Measurements from ENCODE around the gene NUDT17. TPM values are rescaled to one million over a fixed set of nuclear protein-coding genes. Genes with fewer than 3 reads are reported as not detected.

NUDT17 gene
- total and polyA plus RNA-seq, 2 of the 8 experiments (the other 6 are each of a cell fraction or from before 2014, with no cell fraction given): 2.7 to 4.1 TPM

- no peaks in the 10 kb centered on the region; a peak in 1 of 8 replicates for H3K36me3 ChIP-seq (ENCODE audit: control insufficient read depth in 2 of 4, insufficient read depth in 4 of 4, low read length in 3 of 4)
- H4K8ac ChIP-seq (ENCODE audit: extremely low read depth, insufficient read depth, low read length): no peak overlapping the region
- no peak overlapping the region for H3K14ac ChIP-seq (ENCODE audit: insufficient read length)
- 92% methylated on average over 1 of the region's 1 CpG; no CpG with 5 or more reads in 1 of the 2 experiments for WGBS, 2 experiments (ENCODE audit: extremely low coverage in 1 of 2, insufficient coverage in 1 of 2, insufficient read length in 1 of 2, insufficient replicate concordance in 2 of 2, low coverage in 1 of 2, low lambda C conversion rate in 2 of 2, missing lambda C conversion rate in 1 of 2)
- H3K9me3 ChIP-seq (ENCODE audit: insufficient read depth in 2 of 2, low read depth in 1 of 2, low read length in 1 of 2): peaks cover 4% of the 10 kb centered on the region in 2 experiments; a peak in 1 of 4 replicates
- no peak overlapping the region for H3K4me2 ChIP-seq (ENCODE audit: insufficient read depth in 1 of 2, low read depth in 2 of 2, low read length in 2 of 2)
- H3K4me3 ChIP-seq (ENCODE audit: extremely low read depth in 1 of 4, insufficient read depth in 2 of 4, low read depth in 3 of 4, low read length in 4 of 4): no peak overlapping the region
- H2BK12ac ChIP-seq (ENCODE audit: low read depth, low read length): no peak overlapping the region
- no peak overlapping the region for H3K4ac ChIP-seq (replicated peaks; ENCODE audit: insufficient read length, low read depth, low read length)
- H2BK20ac ChIP-seq (ENCODE audit: low read length): no peak overlapping the region
- DNase-seq (ENCODE audit: low read depth in 1 of 2, low spot score in 2 of 2) (no peak), FAIRE-seq (no peak)
- H3K79me1 ChIP-seq (ENCODE audit: low read depth, low read length): peaks cover 5% of the 10 kb centered on the region; the same call in 1 of the 2 replicates
- no peak overlapping the region for H3K9ac ChIP-seq (replicated peaks in 1 of 4; ENCODE audit: extremely low read depth in 1 of 4, low read depth in 3 of 4, low read length in 3 of 4)
- no peak overlapping the region for H3K23ac ChIP-seq (ENCODE audit: insufficient read length)
- H3K79me2 ChIP-seq (ENCODE audit: control insufficient read depth in 1 of 2, insufficient read depth in 2 of 2, low read length in 2 of 2): 0 out of 4 replicates have a peak, but pooled peaks cover 0 to 3% of the 10 kb centered on the region in 2 experiments
- no peak overlapping the region for H2AFZ ChIP-seq (ENCODE audit: low read length)
- ChIA-PET CTCF (ENCODE audit: partially characterized antibody) (no interaction called here), POLR2A (ENCODE audit: partially characterized antibody) (interaction anchor here (1.0 kb wide), 1 partner anchor 9 kb away, joined by 3 read pairs; no protein-coding TSS in a partner anchor)
- H3K18ac ChIP-seq (ENCODE audit: extremely low read depth, low read length): no peak overlapping the region
- H4K5ac ChIP-seq (ENCODE audit: insufficient read length, low read depth, low read length): no peak overlapping the region
- no peak overlapping the region for H2AK5ac ChIP-seq (ENCODE audit: low read depth, low read length)
- H3K56ac ChIP-seq (replicated peaks; ENCODE audit: insufficient read length, low read depth, low read length): no peak overlapping the region
- no peaks in the 10 kb centered on the region for H3K27me3 ChIP-seq (replicated peaks in 1 of 4; ENCODE audit: control insufficient read depth in 3 of 4, extremely low read depth in 1 of 4, insufficient read depth in 3 of 4, low read length in 3 of 4)
- H3K23me2 ChIP-seq (ENCODE audit: low read depth, low read length): no peaks in the 10 kb centered on the region
- no peak overlapping the region for H4K91ac ChIP-seq (replicated peaks; ENCODE audit: insufficient read length, low read length)
- no peak overlapping the region for H2BK15ac ChIP-seq (ENCODE audit: low read length)
- no peak overlapping the region for H2BK120ac ChIP-seq (replicated peaks; ENCODE audit: low read depth, low read length)
- no peaks in the 10 kb centered on the region for H4K20me1 ChIP-seq (replicated peaks in 1 of 2; ENCODE audit: control insufficient read depth in 1 of 2, insufficient read depth in 2 of 2, low read length in 2 of 2)
- H3K27ac ChIP-seq (ENCODE audit: low read depth, low read length): no peak overlapping the region
- peaks cover 0 to 5% (median 0%) of the 10 kb centered on the region in 4 experiments; a peak in 2 of 7 replicates for H3K4me1 ChIP-seq (replicated peaks in 1 of 4; ENCODE audit: control insufficient read depth in 3 of 4, insufficient read depth in 4 of 4, low read length in 3 of 4)
- H2BK5ac ChIP-seq (ENCODE audit: low read depth, low read length): no peak overlapping the region
- TF ChIP-seq FOSL1 (IDR thresholded peaks at IDR 0.05; ENCODE audit: insufficient read depth, low read depth, low read length) (no peak), RNF2 (IDR thresholded peaks at IDR 0.05; ENCODE audit: borderline replicate concordance, low read depth, low read length, missing control alignments, poor library complexity, severe bottlenecking) (no peak), NANOG (IDR thresholded peaks at IDR 0.05; ENCODE audit: insufficient read depth, low read depth, low read length, poor library complexity, severe bottlenecking) (no peak), PHF8 (conservative IDR thresholded peaks at IDR 0.05; ENCODE audit: low read depth, low read length) (no peak)
Observed at GRCh38 chr1:145796753-145797152, 48.7 kb upstream of the NUDT17 start.
